ENCODE measurements around the gene B3GALT6. TPM values are rescaled to one million over a fixed set of nuclear protein-coding genes. Genes with fewer than 3 reads are reported as not detected.

The B3GALT6 gene
- total RNA-seq, 4 donors from 2014 or later = 1.8 to 23.5 (median 17.6) TPM

DNA sequence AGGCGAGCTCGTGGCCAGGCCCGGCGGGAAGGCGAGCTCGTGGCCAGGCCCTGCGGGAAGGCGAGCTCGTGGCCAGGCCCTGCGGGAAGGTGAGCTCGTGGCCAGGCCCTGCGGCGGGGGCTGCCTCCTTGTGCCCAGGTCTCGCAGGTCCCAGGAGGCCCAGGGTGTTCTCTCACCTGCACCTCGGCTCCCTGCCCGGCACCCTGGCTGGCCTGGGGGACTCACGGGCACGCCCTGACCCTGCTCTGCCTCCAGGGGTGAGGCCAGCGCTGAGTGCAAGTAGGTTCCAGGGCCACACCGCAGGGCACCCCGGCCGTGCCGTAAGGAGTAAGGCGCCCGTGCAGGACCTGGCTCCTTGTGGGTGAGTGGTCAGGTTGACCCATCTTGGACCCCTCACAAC is 4.7 kb upstream of the B3GALT6 start:
- H3K27ac ChIP-seq = no peak overlapping the region
- H3K36me3 ChIP-seq = no peaks in the 10 kb centered on the region
- no peaks in the 10 kb centered on the region for H3K9me3 ChIP-seq
- H3K4me3 ChIP-seq = no peak overlapping the region
- intact Hi-C loops (cut with DNase I; ENCODE audit: low total_unique reads) = no loop called here
- peaks cover 0 to 16% of the 10 kb centered on the region in 2 donors for H3K4me1 ChIP-seq
- TF ChIP-seq POLR2A (IDR thresholded peaks at IDR 0.05) (no peak), CTCF (IDR thresholded peaks at IDR 0.05) (no peak)
- H3K27me3 ChIP-seq = no peaks in the 10 kb centered on the region
- DNase-seq = no peak

DNA sequence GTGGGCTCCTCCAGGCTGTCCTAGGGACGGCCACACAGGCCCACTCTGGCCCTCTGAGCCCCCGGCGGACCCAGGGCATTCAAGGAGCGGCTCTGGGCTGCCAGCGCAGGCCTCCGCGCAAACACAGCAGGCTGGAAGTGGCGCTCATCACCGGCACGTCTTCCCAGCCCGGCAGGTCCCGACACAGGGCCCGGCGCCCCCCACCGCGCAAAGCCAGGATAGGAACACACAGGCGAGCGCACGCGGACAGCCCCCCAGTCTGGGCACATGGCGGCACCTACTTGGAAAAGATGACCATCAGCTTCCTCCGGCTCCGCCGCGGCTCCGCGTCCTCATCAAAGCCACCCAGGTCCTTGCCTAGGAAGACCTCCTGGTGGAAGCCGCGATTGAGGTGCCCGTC is 3.9 kb upstream of the B3GALT6 start:
- Histone ChIP-seq H3K4me3 (no peak overlapping the region), H3K27me3 (no peaks in the 10 kb centered on the region), H3K4me1 (peaks cover 0 to 24% of the 10 kb centered on the region in 2 donors), H3K36me3 (no peaks in the 10 kb centered on the region), H3K9me3 (no peaks in the 10 kb centered on the region), H3K27ac (no peak overlapping the region)
- TF ChIP-seq CTCF (IDR thresholded peaks at IDR 0.05) (no peak), POLR2A (IDR thresholded peaks at IDR 0.05) (no peak)
- DNase-seq = no peak
- intact Hi-C loops (cut with DNase I; ENCODE audit: low total_unique reads) = no loop called here

DNA sequence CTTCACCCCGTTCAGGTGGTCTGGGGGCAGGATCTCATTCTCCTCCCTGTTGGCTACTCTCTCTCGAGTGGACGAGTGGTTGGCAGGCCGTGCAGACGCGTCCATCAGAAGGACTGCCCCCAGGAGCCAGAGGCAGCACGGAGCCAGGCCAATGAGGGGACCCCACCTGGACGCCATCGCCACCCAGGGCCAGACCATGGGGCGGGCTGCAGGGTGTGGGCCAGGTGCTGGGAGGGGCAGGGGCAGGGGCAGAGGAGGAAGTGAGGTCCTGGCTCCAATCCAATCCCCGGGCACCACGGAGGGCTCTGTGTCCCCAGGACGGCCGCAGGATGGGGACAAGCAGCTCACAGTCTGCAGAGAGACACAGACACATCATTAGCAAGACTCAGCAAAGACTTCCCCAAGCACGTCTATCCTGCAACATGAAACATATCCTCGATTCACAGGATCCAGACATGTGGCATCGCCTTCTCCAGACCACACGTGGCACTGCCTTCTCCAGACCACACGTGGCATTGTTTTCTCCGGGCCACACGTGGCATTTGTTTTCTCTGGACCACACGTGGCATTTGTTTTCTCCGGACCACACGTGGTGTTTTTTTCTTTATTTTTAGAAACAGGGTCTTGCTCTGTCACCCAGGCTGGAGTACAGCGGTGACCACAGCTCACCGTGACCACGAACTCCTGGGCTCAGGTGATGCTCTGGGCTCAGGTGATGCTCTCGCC is 3.3 kb upstream of the B3GALT6 start:
- no peak for DNase-seq
- no peak for TF ChIP-seq CTCF (IDR thresholded peaks at IDR 0.05)
- TF ChIP-seq POLR2A (IDR thresholded peaks at IDR 0.05) = no peak
- Histone ChIP-seq H3K4me1 (peaks cover 0 to 27% of the 10 kb centered on the region in 2 donors), H3K27me3 (no peaks in the 10 kb centered on the region), H3K27ac (no peak overlapping the region), H3K4me3 (no peak overlapping the region), H3K9me3 (no peaks in the 10 kb centered on the region), H3K36me3 (no peaks in the 10 kb centered on the region)
- intact Hi-C loops (cut with DNase I; ENCODE audit: low total_unique reads) = no loop called here

DNA sequence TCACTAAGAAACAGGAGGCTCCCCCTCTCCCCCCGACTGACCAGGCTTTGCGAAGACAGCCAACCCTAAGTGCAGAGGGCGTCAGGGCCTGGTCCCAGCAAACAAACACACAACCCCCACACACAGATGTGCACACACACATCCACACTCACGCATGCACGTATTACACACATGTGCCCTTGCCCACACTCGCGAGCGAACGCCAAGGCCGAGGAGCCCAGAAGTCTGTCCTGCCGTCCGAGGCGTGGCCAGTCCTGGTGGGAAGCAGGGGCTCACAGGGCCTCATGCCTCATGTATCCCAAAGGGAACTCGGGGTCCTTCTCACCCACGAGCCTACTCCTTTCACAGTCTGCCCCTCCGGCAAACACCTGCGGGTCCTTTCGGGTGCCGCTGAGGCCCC is 2.3 kb upstream of the B3GALT6 start:
- Histone ChIP-seq H3K36me3 (no peaks in the 10 kb centered on the region), H3K27ac (no peak overlapping the region), H3K9me3 (no peaks in the 10 kb centered on the region), H3K4me1 (peaks cover 0 to 27% of the 10 kb centered on the region in 2 donors), H3K4me3 (no peak overlapping the region), H3K27me3 (no peaks in the 10 kb centered on the region)
- no peak for TF ChIP-seq CTCF (IDR thresholded peaks at IDR 0.05)
- no peak for TF ChIP-seq POLR2A (IDR thresholded peaks at IDR 0.05)
- intact Hi-C loops (cut with DNase I; ENCODE audit: low total_unique reads) = loop anchor here (10.0 kb wide), 1 partner anchor 255 kb away; no protein-coding TSS in a partner anchor
- DNase-seq = no peak

DNA sequence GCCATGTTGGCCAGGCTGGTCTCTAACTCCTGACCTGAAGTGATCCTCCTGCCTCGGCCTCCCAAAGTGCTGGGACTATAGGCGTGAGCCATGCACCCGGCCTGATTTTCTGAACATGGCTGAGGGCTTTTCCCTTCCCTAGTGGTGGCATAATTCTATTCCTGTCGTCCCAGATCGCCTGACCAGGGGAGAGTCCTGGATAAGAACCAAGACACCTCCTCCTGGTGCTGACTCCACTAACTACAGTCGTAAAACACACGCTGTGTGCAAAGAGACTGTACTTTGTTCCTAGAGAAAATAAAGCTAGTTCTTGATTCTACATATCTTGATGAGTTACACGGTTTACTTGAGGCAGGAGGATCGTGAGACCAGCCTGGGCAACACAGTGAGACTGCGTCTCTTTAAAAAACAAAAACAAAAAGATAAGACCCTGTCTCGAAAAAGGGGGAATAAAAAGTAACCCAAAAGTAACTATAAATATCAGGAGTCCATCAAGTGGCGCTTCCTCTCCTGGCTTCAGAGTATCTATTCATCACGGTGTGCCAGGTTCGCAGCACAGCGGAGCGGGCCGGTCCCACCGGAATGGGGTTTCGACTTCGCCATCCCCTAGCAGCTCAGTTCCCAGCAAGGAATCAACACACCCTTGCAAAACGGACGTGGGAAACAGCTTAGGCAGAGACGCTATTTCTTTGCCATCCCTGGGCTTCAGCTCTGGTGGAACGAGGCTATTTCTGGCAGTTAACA is 1.2 kb upstream of the B3GALT6 start:
- peak overlapping the region; percentile 70 to 93 for H3K27ac ChIP-seq
- no peaks in the 10 kb centered on the region for H3K9me3 ChIP-seq
- peak overlapping the region; percentile 67 to 98 for H3K4me3 ChIP-seq
- no peaks in the 10 kb centered on the region for H3K36me3 ChIP-seq
- DNase-seq = no peak
- peaks cover 0 to 27% of the 10 kb centered on the region in 2 donors for H3K4me1 ChIP-seq
- TF ChIP-seq CTCF (IDR thresholded peaks at IDR 0.05) (no peak), POLR2A (IDR thresholded peaks at IDR 0.05) (no peak)
- H3K27me3 ChIP-seq = no peaks in the 10 kb centered on the region
- intact Hi-C loops (cut with DNase I; ENCODE audit: low total_unique reads) = loop anchor here (10.0 kb wide), 1 partner anchor 256 kb away; no protein-coding TSS in a partner anchor

All from uterus (tissue), 4 donors.